ENCODE results near the gene TAS2R38.

The TAS2R38 gene

DNA sequence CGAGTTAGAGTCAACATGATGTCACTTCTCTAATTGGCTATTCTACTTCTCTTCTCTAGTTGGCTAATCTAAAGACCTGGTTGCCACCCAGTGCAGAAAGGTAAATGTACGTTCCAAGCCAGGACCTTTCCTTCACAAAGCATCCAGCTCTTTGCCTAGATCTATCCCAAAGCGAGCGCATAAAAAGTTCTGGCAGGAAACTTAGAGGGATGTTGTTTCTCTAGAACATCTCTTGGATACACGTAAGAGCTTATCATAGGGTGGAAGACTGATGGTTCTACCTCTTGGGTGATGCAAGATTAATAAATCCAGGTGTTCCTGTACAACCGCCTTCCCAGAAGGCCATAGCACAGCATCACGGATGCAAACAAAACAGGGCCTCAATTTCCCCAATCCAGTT lies at the start of gene TAS2R38:
TAS2R38 (minus strand) TSS at position 101 of the 400 bp plus-strand sequence; CDS start at position 17, 84 bp downstream.
- Histone ChIP-seq H3K4me3 (ENCODE audit: low read depth, low read length, poor library complexity, severe bottlenecking) (no peak within 1 kb of the TSS), H2AFZ (ENCODE audit: low read length) (no peak within 1 kb of the TSS), H3K9me2 (ENCODE audit: low read depth, low read length) (no peaks in the 10 kb centered on the region), H3K27me3 (ENCODE audit: insufficient read depth, low read length) (no peaks in the 10 kb centered on the region), H4K20me1 (ENCODE audit: insufficient read depth, low read length) (no peaks in the 10 kb centered on the region), H3K4me1 (ENCODE audit: insufficient read depth, low read length, severe bottlenecking) (peaks cover 7% of the 10 kb centered on the region), H3K4me2 (ENCODE audit: low read length) (no peak within 1 kb of the TSS), H3K79me2 (ENCODE audit: insufficient read depth, low read length) (no peaks in the 10 kb centered on the region), H3K27ac (ENCODE audit: low read depth, low read length, poor library complexity, severe bottlenecking) (no peak within 1 kb of the TSS), H3K9me3 (ENCODE audit: low read length) (no peaks in the 10 kb centered on the region), H3F3A (ENCODE audit: insufficient read depth, low read length) (no peaks in the 10 kb centered on the region), H3K9ac (ENCODE audit: low read length) (no peak within 1 kb of the TSS), H3K36me3 (ENCODE audit: insufficient read depth, low read length) (no peaks in the 10 kb centered on the region)
- TF ChIP-seq, protein P1, sequence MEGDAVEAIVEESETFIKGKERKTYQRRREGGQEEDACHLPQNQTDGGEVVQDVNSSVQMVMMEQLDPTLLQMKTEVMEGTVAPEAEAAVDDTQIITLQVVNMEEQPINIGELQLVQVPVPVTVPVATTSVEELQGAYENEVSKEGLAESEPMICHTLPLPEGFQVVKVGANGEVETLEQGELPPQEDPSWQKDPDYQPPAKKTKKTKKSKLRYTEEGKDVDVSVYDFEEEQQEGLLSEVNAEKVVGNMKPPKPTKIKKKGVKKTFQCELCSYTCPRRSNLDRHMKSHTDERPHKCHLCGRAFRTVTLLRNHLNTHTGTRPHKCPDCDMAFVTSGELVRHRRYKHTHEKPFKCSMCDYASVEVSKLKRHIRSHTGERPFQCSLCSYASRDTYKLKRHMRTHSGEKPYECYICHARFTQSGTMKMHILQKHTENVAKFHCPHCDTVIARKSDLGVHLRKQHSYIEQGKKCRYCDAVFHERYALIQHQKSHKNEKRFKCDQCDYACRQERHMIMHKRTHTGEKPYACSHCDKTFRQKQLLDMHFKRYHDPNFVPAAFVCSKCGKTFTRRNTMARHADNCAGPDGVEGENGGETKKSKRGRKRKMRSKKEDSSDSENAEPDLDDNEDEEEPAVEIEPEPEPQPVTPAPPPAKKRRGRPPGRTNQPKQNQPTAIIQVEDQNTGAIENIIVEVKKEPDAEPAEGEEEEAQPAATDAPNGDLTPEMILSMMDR (IDR thresholded peaks at IDR 0.05; ENCODE audit: low read length): no peak
- TF ChIP-seq EZH2 (IDR thresholded peaks at IDR 0.05; ENCODE audit: borderline replicate concordance, low read length): no peak

DNA sequence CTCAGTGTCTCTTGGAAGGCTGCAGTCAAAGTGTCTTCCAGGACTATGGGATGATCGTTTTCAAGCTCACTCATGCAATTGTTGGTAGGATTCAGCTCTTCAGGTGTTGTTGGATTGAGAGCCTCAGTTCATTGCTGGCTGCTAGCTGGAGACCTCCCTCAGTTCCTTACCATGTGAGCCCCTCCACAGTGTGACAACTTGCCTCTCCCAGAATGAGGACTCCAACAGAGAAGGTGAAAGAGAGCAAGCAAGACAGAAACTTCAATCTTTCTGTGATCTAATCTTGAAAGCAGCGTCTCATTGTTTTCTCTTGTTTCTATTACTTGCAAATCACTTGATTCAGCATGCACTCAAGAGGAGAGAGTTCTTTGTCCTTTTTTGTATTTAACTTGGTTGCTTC lies 44.6 kb upstream of the TAS2R38 start:
- no peaks in the 10 kb centered on the region for H3K9me2 ChIP-seq (ENCODE audit: low read depth, low read length)
- no peaks in the 10 kb centered on the region for H3K79me2 ChIP-seq (ENCODE audit: insufficient read depth, low read length)
- no peak for TF ChIP-seq EZH2 (IDR thresholded peaks at IDR 0.05; ENCODE audit: borderline replicate concordance, low read length)
- TF ChIP-seq, protein P1 (IDR thresholded peaks at IDR 0.05; ENCODE audit: low read length): no peak
- no peaks in the 10 kb centered on the region for H3K27me3 ChIP-seq (ENCODE audit: insufficient read depth, low read length)
- H3K4me3 ChIP-seq (ENCODE audit: low read depth, low read length, poor library complexity, severe bottlenecking): no peak overlapping the region
- H3K36me3 ChIP-seq (ENCODE audit: insufficient read depth, low read length): no peaks in the 10 kb centered on the region
- H3K4me1 ChIP-seq (ENCODE audit: insufficient read depth, low read length, severe bottlenecking): no peaks in the 10 kb centered on the region
- no peak overlapping the region for H3K27ac ChIP-seq (ENCODE audit: low read depth, low read length, poor library complexity, severe bottlenecking)
- H3K9ac ChIP-seq (ENCODE audit: low read length): no peak overlapping the region
- H3K4me2 ChIP-seq (ENCODE audit: low read length): no peak overlapping the region
- H4K20me1 ChIP-seq (ENCODE audit: insufficient read depth, low read length): no peaks in the 10 kb centered on the region
- no peaks in the 10 kb centered on the region for H3F3A ChIP-seq (ENCODE audit: insufficient read depth, low read length)
- H2AFZ ChIP-seq (ENCODE audit: low read length): no peak overlapping the region
- no peaks in the 10 kb centered on the region for H3K9me3 ChIP-seq (ENCODE audit: low read length)

DNA sequence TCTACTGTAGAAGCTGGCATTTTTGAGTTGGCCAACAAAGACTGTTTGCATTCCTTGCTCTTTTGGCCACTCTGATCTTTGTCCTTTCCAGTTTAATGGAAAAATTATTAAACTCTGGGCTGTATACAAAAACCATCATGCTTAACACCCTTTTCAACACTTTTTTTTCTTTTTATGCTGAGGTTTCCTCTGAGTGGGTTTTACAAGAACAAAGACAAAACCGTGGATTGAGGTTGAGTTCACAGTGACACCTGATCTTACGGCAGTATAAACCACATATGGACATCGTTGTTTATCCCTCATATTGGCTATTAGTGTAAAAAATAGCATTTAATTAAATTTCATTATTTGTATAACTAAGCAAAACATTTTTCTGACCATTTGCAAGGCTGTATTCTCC lies 43.9 kb upstream of the TAS2R38 start:
- H3F3A ChIP-seq (ENCODE audit: insufficient read depth, low read length): no peaks in the 10 kb centered on the region
- H3K4me3 ChIP-seq (ENCODE audit: low read depth, low read length, poor library complexity, severe bottlenecking): no peak overlapping the region
- TF ChIP-seq, protein P1 (IDR thresholded peaks at IDR 0.05; ENCODE audit: low read length): no peak
- no peak for TF ChIP-seq EZH2 (IDR thresholded peaks at IDR 0.05; ENCODE audit: borderline replicate concordance, low read length)
- no peak overlapping the region for H2AFZ ChIP-seq (ENCODE audit: low read length)
- no peaks in the 10 kb centered on the region for H3K9me2 ChIP-seq (ENCODE audit: low read depth, low read length)
- no peaks in the 10 kb centered on the region for H3K27me3 ChIP-seq (ENCODE audit: insufficient read depth, low read length)
- H4K20me1 ChIP-seq (ENCODE audit: insufficient read depth, low read length): no peaks in the 10 kb centered on the region
- no peaks in the 10 kb centered on the region for H3K36me3 ChIP-seq (ENCODE audit: insufficient read depth, low read length)
- no peaks in the 10 kb centered on the region for H3K79me2 ChIP-seq (ENCODE audit: insufficient read depth, low read length)
- H3K9ac ChIP-seq (ENCODE audit: low read length): no peak overlapping the region
- H3K9me3 ChIP-seq (ENCODE audit: low read length): no peaks in the 10 kb centered on the region
- H3K4me2 ChIP-seq (ENCODE audit: low read length): no peak overlapping the region
- H3K27ac ChIP-seq (ENCODE audit: low read depth, low read length, poor library complexity, severe bottlenecking): no peak overlapping the region
- H3K4me1 ChIP-seq (ENCODE audit: insufficient read depth, low read length, severe bottlenecking): no peaks in the 10 kb centered on the region
